Activated CD4-positive, alpha-beta T cell treated with anti-CD3 and anti-CD28 coated beads, Interleukin-2, Interleukin-6, amounts not matched to agents 100 ng/mL and 50 ng/mL, durations not matched to agents 16 hours and 8 hours (primary cell): Measurements from ENCODE around the gene NOTCH4.

Experiments used
- DNase-seq: peaks from one replicate; pipeline ENCODE4 v3.0.0-alpha.2; 2020

NOTCH4 gene

DNA sequence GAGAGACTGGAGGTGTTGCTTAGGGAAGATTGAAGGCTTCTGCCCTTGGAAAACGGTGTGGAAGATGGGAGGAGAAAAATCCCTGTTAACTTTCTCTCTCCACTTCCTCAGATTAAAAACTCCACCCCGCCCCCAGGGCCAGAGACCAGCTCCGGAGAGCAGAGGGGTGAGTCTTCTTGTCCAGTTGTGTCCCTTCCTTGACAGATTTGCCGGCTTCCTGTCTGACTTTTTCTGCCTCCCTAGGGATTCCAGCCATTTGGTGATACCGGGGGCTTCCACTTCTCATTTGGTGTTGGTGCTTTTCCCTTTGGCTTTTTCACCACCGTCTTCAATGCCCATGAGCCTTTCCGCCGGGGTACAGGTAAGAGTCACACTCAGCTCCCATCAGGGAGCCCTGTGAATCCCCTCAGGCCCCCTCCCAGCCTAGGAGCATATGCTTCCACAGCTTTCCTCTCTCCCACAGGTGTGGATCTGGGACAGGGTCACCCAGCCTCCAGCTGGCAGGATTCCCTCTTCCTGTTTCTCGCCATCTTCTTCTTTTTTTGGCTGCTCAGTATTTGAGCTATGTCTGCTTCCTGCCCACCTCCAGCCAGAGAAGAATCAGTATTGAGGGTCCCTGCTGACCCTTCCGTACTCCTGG lies 44.0 kb downstream of the NOTCH4 start:
- no peak for DNase-seq

DNA sequence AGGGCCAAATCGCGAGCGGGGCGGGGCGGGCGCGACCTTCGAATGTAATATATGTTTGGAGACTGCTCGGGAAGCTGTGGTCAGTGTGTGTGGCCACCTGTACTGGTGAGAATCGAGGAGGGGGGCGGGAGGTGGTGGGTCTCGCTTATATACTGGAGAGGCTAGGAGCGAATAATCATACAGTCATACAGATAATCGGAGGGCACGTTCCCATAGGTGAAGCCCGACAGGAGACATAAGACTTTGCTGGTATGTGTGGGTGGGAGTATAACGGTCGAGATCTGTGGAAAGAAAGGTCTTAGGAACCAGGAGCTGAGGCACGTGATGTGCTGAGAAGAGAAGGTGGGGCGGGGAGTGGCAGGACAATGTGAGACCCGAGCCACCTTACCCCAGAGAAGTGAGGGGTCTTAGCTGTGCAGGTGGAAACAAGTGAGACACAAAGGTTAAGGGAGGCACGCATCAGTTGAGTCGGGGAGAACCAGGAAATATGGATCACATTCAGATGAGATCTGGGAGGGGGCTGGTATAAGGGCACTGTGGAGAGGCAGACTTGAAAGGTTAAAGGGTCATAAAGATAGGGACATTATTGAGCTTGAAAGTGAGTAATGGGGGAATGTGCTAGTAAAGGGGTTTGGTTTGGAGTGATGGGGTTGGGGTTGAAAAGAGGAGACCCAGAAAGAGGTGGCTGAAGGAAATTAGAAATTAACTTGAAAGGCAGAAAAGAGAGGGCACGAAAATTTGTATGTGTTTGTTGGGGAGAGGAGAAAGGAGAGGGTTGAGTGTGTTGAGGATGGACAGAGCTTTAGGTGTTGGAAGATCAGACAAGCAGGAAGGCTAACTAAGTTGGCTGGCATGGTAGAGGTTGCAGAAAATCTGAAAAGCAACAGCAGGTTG lies 45.1 kb downstream of the NOTCH4 start:
- no peak for DNase-seq

DNA sequence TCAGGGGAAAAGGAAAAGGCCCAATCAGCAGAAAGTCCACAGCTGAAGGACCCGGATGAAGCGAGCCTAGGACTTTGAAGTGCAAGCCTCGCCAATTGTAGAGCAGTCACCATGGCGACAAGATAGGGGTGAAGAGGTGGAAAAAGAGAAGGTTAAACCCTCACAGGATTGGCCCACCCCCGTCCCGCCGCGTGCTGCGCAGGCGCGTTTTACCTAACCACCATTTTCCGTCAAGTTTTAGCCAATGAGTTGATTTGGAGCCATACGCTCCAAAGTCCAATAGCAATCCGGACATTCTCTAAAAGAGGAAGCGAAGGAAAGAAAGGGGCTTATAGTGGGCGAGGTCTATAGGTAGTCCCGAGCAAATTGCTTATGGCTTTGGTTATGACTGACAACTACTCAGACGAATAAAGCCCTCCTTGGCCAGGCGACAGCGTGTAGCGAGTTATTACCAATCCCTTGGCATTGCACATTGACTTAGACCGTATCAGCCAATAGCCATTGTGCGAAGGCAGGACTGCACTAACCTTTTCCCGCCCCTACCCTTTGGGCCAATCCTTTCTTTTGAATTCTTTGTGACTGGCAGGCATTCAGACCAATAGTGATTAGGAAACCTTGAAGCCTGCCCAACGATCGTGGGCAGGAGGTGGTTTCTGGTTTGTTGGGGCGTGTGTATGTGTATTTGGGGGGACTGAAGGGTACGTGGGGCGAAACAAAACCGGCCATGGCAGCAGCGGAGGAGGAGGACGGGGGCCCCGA lies 45.9 kb downstream of the NOTCH4 start, which contains the start of gene RNF5:
Gene RNF5 (plus strand): TSS at position 618 of the 759 bp plus-strand sequence. CDS start 107 bp downstream, at position 725.
- DNase-seq = peak; percentile 99

DNA sequence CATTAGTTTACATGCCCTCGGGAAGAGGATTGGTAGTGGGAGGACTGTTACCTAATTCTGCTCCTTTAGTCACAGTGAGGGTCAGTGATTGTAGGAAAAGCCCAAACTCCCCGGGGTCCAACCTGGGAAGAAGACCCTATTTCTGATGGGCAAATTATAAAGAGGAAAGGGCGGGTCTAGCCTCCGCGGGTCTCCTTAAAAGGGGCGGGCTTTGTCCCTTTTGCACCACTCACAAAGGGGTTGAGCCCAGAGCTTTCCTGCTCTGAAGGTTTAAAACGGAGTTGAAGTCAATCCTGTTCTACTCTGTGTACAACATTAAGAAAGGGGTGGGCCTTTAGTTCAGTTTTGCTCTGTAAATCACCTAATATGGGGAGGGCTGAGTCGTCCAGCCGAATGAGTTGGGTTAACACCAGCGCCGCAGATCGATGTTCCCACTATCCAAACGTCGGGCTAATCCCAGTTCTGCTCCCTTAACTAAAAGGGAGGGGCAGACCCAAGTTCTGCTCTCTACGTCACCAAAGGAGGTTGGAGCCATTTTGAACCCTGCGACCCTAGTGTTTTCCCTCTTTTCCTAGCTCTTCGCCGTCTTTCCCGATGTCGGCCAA lies 46.6 kb downstream of the NOTCH4 start:
- DNase-seq = peak; percentile 61

DNA sequence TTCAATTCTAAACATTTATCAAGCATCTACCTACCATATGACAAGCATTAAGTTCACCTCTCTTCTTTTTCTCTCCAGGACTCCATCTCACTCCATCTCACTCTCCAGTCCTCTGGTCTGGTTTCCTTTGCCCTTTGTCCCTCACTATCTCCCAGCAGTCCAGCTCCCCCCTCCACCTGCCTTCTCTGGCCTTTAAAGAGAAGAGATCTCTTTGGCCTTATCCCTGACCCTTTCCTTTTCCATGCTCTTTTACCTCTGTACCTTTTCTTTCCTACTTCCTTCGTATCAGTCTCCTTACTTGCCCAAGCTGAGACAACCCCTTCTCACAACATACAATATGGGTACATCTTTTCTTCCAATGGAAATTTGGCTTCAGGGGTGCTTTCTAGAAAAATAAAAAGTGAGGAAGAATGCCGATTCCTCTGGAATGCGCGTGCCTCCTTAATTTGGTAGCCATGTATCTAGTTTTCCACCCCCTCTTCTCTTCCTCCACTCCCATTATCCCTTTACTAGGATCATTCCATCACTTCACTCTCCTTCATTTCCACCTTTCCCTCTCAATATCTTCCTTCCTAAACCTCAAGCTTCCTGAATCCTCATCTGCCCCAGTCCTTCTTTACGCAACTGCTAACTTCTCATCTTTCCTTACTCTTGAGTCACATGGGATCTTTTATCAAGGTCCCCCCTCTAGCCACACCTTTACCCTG lies 47.2 kb downstream of the NOTCH4 start:
- no peak for DNase-seq

DNA sequence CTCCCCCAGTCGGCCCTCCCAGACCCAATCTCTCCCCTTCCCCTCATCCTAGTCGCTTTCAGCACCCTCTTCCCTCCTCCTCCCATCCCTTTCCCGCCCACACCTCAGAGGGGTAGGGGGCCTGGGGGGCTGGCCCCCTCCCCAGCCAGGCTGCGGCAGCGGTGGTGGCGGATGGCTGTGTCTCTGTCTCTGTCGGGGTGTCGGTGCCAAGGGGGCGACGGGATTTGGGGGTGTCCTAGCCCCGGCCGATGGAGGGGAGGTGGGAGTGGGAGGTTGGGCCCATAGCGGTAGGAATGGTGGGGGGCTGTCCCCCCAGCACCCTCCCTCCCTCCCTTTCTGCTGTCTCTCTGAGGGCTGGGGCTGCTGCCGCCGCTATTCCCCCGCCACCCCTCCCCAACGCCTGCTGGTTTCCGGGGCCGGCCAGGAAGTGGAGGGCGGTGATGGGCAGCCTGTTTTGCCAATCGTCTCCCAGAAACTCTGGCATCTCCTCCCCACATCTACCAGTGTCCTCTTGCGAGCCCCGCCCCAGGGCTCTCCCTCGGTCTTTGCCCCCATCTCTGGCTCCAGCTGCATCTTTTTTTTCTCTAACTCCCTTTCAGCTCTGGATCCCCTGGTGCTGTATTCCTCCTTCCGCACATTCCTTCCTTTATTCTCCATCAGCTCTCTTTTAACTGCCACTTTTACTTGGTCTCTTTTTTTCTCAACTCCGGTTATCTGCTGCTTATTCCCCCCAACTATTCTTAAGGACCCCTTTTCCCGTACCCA lies 48.0 kb downstream of the NOTCH4 start, which contains the start of gene AGPAT1:
Gene AGPAT1 (minus strand): TSS at position 374 of the 765 bp plus-strand sequence. CDS start 4,588 bp downstream, outside the sequence.
- peak; percentile 98 for DNase-seq

DNA sequence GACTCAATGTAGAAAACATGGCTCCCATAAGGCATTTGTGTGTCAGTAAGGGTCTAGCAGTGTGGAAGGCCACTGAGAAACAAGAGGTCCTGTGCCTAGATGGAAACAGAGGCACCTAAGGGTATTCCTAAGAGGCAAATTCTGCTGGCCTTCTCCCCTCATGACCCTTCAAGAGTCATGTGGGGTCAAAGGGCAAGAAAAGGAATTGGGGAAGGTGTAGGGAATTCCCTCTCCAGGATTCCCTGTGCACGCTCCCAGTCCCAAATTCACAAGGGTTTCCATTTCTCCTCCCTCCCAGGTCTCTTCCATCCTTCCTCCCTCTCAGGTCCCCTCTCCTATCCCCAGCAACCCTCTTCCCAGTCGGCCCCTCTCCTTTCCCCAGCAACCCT lies 48.6 kb downstream of the NOTCH4 start:
- DNase-seq = no peak

DNA sequence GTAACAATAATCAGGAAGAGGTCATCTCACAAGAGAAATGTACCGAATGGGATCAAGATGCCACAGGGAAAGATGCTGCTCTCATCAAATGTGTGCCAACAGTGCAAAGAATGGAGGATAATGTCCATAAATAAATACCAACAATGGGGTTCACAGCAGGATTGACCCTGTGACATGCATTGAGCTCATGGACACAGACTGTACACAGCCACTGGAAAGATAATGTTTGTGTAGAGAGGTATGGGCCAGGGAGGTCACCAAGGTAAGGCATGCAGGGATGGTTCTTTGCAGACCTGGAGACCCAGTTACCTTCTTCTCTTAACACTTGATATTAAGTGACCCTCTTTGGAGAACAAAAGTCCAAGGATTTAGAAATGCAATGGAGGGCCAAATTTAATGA lies 49.5 kb downstream of the NOTCH4 start:
- no peak for DNase-seq

DNA sequence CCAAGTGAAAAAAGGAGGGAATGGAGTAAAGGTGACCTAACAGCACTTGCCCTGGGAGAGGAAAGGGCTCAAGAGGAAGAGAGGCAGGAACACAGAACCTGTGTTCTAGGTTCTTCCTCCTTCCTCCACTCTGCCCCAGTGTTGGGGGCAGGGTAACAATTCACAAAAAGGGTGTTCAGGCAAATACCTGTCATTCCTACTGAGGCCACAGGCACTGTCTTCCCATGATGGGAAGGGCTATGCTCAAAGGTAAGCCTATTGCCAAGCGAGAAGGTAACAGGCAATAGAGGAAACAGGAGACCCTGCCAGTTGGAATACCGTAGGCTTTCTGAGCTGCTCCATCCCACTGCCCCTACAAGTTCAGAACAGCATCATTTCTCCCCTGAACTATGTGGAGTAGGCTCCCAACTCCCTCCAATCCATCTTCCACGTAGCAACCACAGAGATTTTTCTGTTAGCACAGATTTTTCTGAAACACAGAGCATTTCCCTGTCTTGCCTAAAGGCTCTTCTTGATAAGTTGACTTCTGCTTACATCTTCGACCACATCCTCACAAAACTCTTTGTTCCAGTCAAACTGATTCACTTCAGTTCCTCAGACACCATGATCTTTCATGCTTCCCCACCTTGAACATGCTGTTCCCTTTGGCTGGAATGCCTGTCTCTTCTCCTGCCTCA lies 50.7 kb downstream of the NOTCH4 start:
- DNase-seq = no peak

DNA sequence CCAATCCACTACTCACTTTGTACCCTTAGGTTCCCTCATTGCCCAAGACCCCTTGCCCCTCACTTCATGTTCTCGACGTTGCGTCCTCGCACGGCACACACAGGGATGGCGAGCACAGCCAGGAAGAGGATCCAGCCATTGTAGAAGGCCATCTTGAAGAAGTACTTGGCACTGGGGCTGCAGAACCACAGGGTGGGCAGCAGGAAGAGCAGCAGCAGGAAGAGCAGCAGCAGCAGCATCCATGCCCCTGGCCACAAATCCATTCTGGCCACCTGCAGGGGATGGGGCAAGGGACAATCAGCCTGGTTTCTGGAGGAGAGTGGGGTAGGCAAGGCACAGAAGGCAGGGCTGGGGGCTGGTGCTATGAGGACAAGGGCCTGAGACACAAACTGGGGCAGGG lies 52.6 kb downstream of the NOTCH4 start:
- DNase-seq = no peak

DNA sequence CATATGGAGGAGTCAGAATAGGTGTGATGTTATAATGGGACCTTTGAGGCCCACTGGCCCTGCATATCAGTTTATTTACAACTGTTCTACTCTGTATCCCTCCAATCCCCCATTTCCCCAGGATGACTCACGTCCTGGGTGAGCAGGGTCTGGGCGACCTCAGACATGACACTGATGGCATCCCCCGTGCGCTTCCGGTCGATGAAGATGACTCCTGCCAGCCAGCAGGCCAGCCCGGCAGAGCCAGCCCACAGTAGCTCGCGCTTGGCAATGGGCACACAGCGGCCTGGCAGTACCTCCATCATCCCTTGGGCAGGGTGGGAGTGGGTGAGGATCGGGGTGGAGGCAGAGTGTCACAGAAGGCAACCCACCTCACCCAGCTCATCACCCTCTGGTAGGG lies 53.6 kb downstream of the NOTCH4 start:
- no peak for DNase-seq

DNA sequence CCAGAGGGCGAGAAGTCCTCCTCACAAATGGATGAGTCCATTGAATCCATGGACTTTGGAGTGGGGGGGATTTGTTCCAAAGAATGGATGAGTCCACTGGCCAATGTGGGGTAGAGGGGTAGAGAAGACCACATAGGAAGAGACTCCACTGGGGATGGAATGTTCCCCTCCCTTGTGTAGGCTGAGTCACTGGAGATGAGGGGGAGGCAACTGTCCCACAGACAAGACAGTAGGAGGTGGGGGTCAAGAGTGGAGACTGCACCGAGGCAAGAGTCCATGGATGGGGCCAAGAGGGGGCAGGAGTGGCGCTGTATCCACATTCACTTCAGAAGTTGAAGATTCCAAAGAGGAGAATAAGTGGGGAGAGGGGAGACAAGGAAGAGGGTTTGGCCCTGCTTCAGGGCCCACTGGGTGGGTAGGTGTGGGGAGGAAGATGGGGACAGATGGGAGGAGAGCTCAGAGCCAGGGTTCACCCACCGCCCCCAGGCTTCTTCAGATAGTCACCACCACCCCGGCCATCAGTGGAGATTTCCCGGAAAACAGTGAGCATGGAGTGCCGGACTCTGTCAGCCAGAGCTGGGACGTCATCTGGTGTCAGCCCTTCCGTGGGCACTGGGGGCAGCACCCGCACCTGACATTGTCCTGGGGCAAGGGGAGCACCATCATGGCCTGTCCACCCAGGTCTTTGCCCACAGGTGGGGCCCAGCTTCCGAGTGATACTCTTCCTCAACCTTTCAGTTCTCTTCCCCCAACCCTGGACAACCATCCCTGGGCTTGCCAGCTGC lies 54.9 kb downstream of the NOTCH4 start:
- no peak for DNase-seq

DNA sequence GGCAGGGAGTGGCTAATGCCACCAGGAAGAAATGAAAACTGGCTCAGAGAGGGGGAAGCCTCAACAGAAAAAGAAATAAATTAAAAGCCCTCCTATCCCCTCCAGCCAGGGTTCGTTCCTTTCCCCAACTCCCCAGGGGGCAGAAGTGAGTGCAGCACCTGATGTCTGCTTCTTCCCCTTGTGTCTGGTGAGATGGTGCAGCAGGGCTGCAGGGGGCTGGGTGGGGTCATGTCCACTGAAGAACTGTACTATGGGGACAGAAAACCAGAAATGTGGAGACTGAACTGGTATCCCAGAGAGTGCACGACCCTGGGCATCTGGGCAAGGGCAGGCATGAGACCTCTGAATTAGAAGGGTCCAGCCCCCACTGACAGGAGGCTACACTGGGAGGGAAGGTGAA lies 55.5 kb downstream of the NOTCH4 start:
- no peak for DNase-seq

DNA sequence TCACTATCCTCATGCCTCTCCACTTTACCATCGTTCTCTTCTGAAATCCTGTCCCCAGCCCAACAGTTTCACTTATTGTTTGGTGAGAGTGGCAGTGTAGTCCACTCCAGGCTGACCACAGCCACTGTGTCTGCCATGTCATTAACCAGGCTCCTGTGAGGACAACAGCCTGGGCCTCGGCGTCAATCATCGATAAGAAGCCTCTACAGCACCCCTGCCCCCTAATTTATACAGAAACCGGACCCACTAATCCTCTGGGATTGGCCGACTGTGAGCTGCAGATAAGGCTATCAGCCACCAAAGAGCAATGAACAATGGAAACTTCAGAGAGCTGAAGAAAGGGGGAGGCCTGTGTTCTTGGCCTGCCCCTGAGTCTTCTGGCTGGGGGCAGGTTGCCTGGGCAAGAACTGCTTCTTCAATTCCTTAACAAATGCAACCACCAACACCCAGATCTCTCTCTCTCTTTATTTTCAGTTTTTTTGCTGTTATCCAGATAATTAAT lies 56.1 kb downstream of the NOTCH4 start:
- DNase-seq = no peak

DNA sequence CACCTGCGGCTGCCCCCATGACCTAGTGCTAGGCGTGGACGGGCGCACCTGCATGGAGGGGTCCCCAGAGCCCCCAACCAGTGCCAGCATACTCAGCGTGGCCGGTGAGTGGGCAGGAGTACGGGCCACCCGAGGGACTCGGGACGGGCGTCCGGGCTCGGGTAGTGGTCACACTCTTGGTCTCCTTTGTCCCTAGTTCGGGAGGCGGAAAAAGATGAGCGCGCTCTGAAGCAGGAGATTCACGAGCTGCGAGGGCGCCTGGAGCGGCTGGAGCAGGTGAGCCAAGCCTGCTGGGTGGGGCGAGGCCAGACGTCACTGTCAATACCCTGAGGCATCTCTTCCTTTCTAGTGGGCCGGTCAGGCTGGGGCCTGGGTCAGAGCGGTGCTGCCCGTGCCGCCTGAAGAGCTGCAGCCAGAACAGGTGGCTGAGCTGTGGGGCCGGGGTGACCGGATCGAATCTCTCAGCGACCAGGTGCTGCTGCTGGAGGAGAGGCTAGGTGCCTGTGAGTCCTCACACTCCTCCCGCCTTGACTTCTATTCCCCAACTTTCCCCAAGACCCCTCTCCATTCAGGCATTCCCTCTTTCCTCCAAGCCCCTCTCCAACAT lies 56.6 kb downstream of the NOTCH4 start:
- no peak for DNase-seq

DNA sequence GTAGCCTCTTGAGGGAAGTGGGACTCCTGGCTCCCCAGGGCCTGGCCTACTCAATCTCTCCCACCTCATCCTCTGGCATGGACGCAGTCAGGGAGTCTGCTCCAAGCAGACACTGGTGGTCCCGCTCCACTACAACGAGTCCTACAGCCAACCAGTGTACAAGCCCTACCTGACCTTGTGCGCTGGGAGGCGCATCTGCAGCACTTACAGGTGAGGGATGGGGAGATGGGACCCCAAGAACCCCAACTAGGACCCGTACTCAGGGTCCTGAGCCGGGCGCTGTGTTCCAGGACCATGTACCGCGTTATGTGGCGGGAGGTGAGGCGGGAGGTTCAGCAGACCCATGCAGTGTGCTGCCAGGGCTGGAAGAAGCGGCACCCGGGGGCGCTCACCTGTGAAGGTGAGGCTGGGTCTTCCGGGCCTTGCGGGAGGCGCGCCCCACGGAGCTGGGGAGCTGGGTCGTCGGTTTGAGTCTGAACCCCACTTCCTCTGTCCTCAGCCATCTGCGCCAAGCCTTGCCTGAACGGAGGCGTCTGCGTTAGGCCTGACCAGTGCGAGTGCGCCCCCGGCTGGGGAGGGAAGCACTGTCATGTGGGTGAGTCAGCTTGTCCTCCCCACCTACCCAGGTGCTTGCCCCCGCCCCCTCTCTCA lies 57.3 kb downstream of the NOTCH4 start:
- DNase-seq = no peak

DNA sequence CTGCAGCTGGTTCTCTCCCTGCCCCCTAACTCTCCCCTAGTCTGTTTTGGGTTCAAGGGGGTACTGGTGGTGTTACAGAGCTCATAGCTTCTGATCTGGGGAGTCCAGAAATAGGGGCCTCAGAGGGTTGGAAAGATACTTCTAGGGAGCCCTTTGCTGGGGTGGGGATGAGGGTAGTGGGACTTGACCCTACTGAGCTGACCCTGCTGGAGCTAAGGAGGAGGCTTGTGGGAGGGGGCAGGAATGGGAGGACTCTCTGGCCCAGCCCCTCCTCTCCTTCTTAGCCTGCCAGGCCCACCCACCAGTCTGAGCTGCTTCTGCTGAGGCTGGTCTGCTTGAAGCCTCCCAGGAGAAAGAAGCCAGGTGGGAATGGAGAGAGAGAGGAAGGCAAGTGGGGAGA lies 59.6 kb downstream of the NOTCH4 start, which contains the start of gene EGFL8:
Gene EGFL8 (plus strand): TSS at position 301 of the 400 bp plus-strand sequence. CDS start 1,571 bp downstream, outside the sequence.
- no peak for DNase-seq

DNA sequence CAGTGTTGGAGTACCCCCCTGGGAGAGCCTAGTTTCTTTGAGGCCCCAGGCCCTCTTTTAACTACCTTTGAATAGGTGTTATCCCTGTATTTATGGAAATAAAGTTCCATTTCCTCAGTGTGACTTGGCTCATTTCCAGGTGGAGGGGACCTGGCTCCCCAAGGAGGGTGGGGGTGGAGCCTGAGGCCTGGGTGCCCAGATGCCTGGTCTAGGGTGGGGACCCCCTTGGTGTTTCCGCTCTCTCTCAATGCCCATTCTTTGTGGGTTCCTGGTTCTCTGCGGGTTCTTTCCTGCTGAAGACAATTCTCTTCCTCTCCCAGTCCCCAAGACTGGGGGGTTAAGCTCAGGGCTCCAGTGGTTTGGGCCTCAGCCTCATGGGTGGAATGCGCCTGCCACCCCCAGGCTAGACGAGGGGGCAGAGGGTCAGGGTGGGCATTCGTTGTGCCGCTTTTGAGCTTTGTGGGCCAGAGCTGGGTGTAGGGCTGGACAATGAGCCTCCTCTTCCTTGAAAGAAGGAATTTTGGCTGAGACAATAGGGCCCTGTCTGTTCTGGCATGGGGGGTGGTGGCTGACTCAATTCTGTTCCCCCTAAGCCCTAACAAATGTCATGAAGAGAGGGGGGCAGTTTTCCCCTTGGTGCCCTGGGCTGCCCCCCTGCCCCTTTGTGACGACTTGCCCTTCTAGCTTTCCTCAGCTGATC lies 60.2 kb downstream of the NOTCH4 start:
- no peak for DNase-seq
